DMS153 treated with DMSO at 0.1 percent for 48 hours (cell line): ENCODE results near the gene C6orf163.
A peak's percentile ranks its signal among the peaks of the same experiment; 100 is the strongest.
"Not testable (repeated sequence)": the region's sequence is repeated elsewhere in the genome, so short reads cannot be mapped to it uniquely, and the experiment has no call there.

ENCODE experiments used
- DNase-seq: peaks from one replicate; lab custom pipeline; 2025; ENCODE audit not compliant: unreplicated experiment; lab: John Stamatoyannopoulos, UW

The C6orf163 gene

GRCh38 chr6:87344731-87345130 is at the start of gene C6orf163:
TSS of gene C6orf163 (plus strand) at chr6:87344813. CDS start at chr6:87345100, 287 bp downstream.
- DNase-seq: no peak

DNA sequence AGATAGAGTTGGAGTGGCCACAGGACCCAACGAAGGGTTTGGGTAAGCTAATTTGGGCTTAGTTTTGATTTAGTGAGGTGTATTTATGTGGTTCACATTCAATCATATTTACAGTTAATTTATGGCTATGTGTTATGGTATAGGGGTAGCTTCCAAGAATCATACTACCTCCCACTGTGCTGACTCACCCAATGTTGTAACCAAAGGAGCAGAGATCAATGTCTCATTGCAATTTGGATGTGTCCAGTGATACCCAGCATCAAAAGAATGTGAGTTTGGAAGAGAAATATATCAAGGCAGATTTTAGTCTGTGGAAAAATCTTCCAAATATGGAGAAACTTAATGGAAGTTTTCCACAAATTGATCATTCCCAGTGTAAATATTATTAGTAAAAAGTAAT is 47.5 kb upstream of the C6orf163 start:
- no peak for DNase-seq

DNA sequence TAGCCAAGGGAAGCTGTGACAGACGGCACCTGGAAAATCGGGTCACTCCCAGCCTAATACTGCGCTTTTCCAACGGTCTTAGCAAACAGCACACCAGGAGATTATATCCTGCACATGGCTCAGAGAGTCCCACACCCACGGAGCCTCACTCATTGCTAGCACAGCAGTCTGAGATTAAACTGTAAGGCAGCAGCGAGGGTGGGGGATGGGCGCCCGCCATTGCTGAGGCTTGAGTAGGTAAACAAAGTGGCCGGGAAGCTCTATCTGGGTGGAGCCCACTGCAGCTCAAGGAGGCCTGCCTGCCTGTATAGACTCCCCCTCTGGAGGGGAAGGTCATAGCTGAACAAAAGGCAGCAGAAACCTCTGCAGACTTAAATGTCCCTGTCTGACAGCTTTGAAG is 43.3 kb upstream of the C6orf163 start:
- not testable (repeated sequence) for DNase-seq

DNA sequence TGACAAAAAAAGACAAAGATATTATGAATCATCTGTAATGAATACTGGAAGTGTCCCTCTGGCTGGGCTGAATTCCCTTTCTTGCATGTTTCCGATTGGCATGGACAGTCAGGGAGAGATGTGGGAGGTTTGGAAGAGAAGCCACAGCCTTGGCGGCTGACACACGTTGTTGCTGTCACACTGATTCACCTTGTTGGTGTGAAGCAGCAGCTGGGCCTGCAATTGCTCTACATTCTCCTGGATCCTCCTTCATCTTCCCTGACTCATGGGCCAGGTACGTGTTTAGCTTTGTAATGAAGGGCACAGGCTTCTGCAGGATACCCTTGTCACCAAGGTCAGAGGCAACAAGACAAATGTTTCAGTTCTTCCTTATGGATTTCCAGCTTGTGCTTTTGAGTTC is 35.6 kb upstream of the C6orf163 start:
- DNase-seq: no peak

DNA sequence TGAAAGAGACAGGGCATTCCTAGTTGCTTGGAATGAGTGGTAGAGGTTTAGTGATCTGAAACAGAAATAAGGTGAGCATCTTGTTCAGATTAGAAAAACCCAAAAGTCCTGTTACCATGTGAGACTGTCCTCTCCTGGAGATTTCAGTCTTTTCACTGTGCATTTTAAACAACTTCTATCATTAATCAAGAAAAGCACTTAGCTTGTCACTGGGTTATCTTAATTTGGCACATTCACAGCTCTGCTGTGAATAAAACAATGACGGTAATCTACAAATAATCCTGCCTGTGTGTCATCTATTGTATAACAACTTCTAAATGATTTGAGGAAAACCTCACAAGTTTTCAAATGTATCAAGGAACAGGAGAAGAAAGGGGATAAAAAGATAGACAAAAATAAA is 31.8 kb upstream of the C6orf163 start:
- DNase-seq: no peak

- no peak for DNase-seq
Measured at GRCh38 chr6:87315071-87315470, 29.5 kb upstream of the C6orf163 start.

DNA sequence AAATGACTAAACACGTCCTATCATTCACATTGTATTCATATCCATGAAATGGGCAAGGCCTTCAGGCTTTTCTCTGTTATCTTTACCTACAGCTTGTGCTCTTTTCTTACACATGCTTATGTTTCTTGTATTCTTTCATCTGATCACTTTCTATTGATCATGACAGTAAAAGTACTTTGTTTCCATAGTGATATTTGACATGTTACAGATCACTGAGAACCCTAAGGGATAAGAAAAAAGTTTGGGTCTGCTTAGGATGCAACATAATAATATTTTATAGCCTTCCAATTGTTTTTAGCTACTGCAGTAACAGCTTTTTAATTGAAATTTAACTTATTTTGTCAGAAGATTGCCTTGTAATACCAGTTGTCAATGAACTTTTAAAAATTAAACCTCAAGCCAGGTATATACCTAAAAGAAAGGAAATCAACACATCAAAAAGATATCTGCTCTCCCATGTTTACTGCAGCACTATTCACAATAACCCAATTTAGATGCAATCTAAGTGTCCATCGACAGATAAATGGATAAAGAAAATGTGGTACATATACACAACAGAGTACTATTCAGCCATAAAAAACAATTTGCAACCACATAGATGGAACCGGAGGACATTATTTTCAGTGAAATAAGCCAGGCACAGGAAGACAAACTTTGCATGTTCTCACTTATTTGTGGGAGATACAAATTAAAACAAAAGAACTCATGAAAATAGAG is 25.2 kb upstream of the C6orf163 start:
- DNase-seq: no peak

DNA sequence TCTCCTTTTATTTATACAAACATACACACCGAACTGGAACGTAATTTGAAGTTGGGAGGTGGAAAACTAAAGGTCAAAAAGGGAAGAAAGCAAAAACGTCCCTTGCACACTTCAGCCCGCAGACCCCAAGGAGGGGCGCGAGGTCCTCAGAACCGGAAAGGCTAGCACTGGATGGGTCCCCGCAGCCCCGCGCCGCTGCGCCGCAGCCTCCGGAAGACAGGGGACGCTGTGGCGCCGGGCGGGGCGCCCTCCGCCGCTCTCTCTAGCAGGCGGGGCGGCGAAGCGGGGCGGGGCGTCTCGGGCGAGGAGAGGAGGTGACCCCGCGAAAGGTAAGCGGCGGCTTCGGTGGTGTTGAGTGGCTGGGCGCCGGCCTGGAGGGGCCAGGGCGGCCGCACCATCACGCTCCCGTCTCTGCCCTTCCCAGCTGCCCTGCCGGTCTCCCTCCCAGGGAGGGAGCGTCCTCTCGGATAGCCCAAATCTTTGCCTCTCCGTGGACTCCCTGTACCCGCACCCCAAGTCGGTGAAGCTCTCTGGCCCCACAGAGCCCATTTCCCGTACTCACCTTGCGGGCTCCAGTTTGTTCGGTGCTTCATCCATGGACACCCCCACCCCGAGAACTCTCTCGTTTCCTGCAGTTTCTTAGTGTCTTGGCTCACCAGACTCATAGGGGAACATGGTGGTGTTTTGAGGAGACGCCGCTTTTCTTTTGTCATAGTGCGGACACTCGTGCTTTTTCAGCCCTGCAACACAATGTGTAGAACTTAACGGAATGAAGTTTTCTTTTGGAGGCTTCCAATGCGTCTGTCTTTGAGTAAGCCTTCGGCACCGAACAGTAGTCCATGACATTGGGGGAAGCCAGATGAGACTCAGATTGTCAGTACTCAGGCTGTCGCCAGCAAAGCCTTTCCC is 22.1 kb upstream of the C6orf163 start, which contains the start of gene SMIM8:
TSS of gene SMIM8 (plus strand) at position 285 of the 909 bp plus-strand sequence. CDS start 14,444 bp downstream, outside the sequence.
- DNase-seq: peak; percentile 56

DNA sequence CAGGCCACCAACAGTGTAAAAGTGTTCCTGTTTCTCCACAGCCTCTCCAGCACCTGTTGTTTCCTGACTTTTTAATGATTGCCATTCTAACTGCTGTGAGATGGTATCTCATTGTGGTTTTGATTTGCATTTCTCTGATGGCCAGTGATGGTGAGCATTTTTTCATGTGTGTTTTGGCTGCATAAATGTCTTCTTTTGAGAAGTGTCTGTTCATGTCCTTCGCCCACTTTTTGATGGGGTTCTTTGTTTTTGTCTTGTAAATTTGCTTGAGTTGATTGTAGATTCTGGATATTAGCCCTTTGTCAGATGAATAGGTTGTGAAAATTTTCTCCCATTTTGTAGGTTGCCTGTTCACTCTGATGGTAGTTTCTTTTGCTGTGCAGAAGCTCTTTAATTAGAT is 20.7 kb upstream of the C6orf163 start:
- not testable (repeated sequence) for DNase-seq

DNA sequence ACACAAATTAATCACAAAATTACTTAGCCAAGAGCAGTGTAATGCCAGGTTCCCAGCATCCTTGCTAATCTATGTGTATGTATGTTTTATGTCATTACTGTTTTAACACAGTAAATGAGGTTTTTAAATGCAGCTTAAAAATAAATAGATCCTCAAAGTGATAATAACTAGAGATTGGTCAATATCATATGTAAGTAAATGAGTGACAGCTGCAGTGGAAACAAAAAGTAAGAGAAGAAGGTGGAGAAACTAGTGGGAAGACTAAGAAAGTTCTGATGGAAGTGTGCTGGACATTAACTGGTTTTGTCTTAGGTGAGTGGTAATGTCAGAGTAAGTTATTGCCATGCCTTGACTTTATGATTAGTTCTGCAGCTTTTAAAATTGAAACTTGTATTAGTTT is 13.7 kb upstream of the C6orf163 start:
- no peak for DNase-seq

DNA sequence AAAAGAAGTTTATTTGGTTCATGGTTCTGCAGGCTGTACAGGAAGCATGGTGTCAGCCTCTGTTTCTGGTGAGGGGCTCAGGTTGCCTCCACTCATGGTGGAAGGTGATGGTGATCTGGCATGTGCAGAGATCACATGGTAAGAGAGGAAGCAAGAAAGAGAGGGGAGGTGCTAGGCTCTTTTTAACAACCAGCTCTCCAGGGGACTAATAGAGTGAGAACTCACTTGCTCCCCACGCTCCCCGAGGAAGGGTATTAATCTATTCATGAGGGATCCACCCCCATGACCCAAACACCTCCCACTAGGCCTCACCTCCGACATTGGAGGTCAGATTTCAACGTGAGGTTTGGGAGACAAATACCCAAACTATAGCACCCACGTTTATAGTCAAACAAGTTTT is 11.6 kb upstream of the C6orf163 start:
- no peak for DNase-seq

DNA sequence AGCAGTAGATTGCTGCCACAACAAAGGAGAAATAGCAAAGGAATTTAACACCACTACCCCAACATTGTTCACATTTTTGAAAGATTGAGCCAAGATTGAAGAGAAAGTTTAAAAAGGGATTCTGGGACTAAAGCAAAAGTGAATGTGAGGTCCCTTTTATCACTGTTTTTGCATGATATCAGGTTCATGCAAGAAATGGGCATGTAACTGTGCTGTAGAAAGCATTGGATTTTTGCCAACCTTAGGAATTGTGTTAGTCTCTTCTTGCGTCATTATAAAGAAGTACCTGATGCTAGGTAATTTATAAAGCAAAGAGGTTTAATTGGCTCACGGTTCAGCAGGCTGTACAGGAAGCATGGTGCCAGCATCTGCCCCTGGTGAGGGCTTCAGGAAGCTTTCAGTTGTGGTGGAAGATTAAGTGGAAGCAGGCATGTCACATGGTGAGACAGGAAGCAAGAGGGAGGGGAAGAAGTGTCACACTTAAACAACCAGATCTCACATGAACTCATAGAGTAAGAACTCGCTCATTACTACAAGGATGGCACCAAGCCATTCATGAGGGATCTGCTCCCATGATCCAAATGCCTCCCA is 10.9 kb upstream of the C6orf163 start:
- DNase-seq: no peak

DNA sequence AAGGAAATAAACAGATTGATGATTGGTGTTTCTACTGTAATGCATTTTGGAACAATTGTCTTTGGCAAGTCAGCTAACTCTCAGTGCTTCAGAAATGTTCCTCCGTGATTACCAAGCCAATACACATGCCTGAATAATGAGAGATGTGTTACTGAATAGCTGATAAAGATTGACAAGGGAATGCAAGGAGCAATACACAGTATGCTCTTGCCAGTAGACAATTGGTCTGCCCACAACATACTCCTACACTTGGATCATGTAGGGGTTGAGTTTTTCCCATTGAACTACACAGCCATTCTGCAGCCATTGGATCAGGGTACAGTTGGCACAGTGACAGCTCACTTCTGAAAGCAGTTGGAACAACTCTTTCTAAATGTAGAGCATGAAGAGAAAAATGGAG is 9.9 kb upstream of the C6orf163 start:
- DNase-seq: no peak

DNA sequence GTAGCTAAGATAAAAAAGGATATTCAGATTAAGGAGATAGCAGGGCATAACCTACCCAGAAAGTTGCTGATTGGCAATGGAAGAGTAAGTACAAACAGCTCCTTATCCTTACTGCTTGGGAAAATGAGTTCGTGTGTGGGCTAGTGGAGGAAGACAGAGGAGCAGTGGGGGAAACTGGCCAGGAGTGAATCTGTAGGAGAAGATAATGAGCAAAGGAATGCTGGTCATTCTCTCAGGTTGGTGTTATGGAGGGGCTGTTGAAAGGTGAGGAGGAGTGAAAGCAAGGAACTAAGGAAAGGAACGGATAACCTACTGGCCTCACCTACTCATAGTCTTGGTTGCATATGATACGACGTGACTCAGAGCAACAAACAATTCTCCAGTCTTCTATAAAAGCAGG is 8.2 kb upstream of the C6orf163 start:
- DNase-seq: no peak

- no peak for DNase-seq
Measured at GRCh38 chr6:87340230-87340629, 4.4 kb upstream of the C6orf163 start.

GRCh38 chr6:87341158-87341557 is 3.5 kb upstream of the C6orf163 start:
- no peak for DNase-seq

- no peak for DNase-seq
Measured at GRCh38 chr6:87341899-87342298, 2.7 kb upstream of the C6orf163 start.

DNA sequence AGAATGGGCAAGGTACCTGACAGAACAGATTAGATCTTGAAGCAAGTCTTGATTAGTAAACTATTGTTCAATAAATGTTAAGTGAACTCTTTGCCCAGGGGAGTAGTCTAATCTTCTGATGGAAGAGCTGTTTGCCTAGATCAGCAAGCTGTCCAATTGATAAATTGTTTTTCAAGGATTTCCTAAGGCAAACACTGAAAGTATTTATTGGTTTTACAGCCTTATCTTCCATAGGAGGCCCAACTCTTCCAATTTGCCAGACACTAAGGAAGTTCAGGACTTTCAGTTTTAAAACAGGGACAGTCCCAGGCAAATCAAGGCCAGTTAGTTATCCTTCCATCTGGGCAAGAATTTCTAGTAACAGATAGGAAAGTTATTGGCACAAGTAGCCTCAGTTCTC is 1.8 kb upstream of the C6orf163 start:
- DNase-seq: no peak

- DNase-seq: no peak
Measured at GRCh38 chr6:87346700-87347099, 2.1 kb downstream of the C6orf163 start.

- no peak for DNase-seq
Measured at GRCh38 chr6:87349896-87350295, 5.3 kb downstream of the C6orf163 start.

GRCh38 chr6:87350516-87350915 is 5.9 kb downstream of the C6orf163 start:
- DNase-seq: no peak

DNA sequence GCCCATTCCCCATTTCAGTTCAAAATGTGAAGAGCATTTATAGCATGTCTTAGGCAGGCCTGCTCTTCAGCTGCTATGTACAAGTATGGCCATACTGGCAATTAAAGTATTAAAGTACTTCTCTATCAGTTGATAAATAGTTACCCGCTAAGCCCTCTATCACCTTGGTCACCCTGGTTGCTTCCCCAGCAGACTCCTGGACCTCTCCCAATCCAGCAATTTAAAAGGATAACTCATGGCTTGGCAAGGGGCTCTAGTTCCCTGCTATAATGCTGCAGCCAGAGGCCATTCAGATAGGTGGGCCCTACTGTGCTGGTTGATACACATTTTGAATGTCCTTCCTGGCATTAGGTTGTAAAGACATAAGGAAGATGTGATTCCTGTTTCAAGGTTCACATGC is 7.0 kb downstream of the C6orf163 start:
- DNase-seq: no peak
